ENCODE data around the gene DNTTIP2.
"Not testable (repeated sequence)": the region's sequence is repeated elsewhere in the genome, so short reads cannot be mapped to it uniquely, and the experiment has no call there.

Gene DNTTIP2

GRCh38 chr1:93871366-93871765 lies 7.6 kb downstream of the DNTTIP2 start:
- H3K27me3 ChIP-seq (replicated peaks; ENCODE audit: control insufficient read depth, insufficient read depth, low read length) = no peaks in the 10 kb centered on the region
- H3K4me3 ChIP-seq (replicated peaks; ENCODE audit: low read depth, low read length) = no peak overlapping the region
- no peak for TF ChIP-seq CTCF (IDR thresholded peaks at IDR 0.05; ENCODE audit: insufficient read depth, low read length, poor library complexity, severe bottlenecking)
- DNase-seq (ENCODE audit: extremely low read depth, insufficient read length) = no peak
- peaks cover 13% of the 10 kb centered on the region for H3K36me3 ChIP-seq (ENCODE audit: control insufficient read depth, insufficient read depth, low read length)

GRCh38 chr1:93869653-93870052 lies 9.4 kb downstream of the DNTTIP2 start:
- no peak for TF ChIP-seq CTCF (IDR thresholded peaks at IDR 0.05; ENCODE audit: insufficient read depth, low read length, poor library complexity, severe bottlenecking)
- H3K27me3 ChIP-seq (replicated peaks; ENCODE audit: control insufficient read depth, insufficient read depth, low read length) = no peaks in the 10 kb centered on the region
- no peak for DNase-seq (ENCODE audit: extremely low read depth, insufficient read length)
- peaks cover 12% of the 10 kb centered on the region for H3K36me3 ChIP-seq (ENCODE audit: control insufficient read depth, insufficient read depth, low read length)
- no peak overlapping the region for H3K4me3 ChIP-seq (replicated peaks; ENCODE audit: low read depth, low read length)

- DNase-seq (ENCODE audit: extremely low read depth, insufficient read length); H3K4me3 ChIP-seq (replicated peaks; ENCODE audit: low read depth, low read length); H3K36me3 ChIP-seq (ENCODE audit: control insufficient read depth, insufficient read depth, low read length); H3K27me3 ChIP-seq (replicated peaks; ENCODE audit: control insufficient read depth, insufficient read depth, low read length): not testable (repeated sequence)
Measured at GRCh38 chr1:93868492-93868891, 10.5 kb downstream of the DNTTIP2 start.

GRCh38 chr1:93865253-93865652 lies 13.8 kb downstream of the DNTTIP2 start:
- no peak for DNase-seq (ENCODE audit: extremely low read depth, insufficient read length)
- peaks cover 1% of the 10 kb centered on the region; the same call in 1 of the 2 replicates for H3K36me3 ChIP-seq (ENCODE audit: control insufficient read depth, insufficient read depth, low read length)
- TF ChIP-seq CTCF (IDR thresholded peaks at IDR 0.05; ENCODE audit: insufficient read depth, low read length, poor library complexity, severe bottlenecking) = no peak

GRCh38 chr1:93864175-93864574 lies 14.8 kb downstream of the DNTTIP2 start:
- peaks cover 1% of the 10 kb centered on the region; the same call in 1 of the 2 replicates for H3K36me3 ChIP-seq (ENCODE audit: control insufficient read depth, insufficient read depth, low read length)
- DNase-seq (ENCODE audit: extremely low read depth, insufficient read length) = no peak
- no peak for TF ChIP-seq CTCF (IDR thresholded peaks at IDR 0.05; ENCODE audit: insufficient read depth, low read length, poor library complexity, severe bottlenecking)

More at GRCh38 chr1:93865253-93865652, 13.8 kb downstream of the DNTTIP2 start:
- no peak overlapping the region for H3K4me3 ChIP-seq (replicated peaks; ENCODE audit: low read depth, low read length)
- H3K27me3 ChIP-seq (replicated peaks; ENCODE audit: control insufficient read depth, insufficient read depth, low read length) = no peaks in the 10 kb centered on the region

GRCh38 chr1:93857653-93858052 lies 21.4 kb downstream of the DNTTIP2 start:
- not testable (repeated sequence) for H3K27me3 ChIP-seq (replicated peaks; ENCODE audit: control insufficient read depth, insufficient read depth, low read length)

More at GRCh38 chr1:93864175-93864574, 14.8 kb downstream of the DNTTIP2 start:
- Histone ChIP-seq H3K27me3 (replicated peaks; ENCODE audit: control insufficient read depth, insufficient read depth, low read length) (no peaks in the 10 kb centered on the region), H3K4me3 (replicated peaks; ENCODE audit: low read depth, low read length) (no peak overlapping the region)

GRCh38 chr1:93855983-93856382 lies 23.0 kb downstream of the DNTTIP2 start:
- DNase-seq (ENCODE audit: extremely low read depth, insufficient read length); H3K27me3 ChIP-seq (replicated peaks; ENCODE audit: control insufficient read depth, insufficient read depth, low read length); H3K4me3 ChIP-seq (replicated peaks; ENCODE audit: low read depth, low read length); H3K36me3 ChIP-seq (ENCODE audit: control insufficient read depth, insufficient read depth, low read length): not testable (repeated sequence)

More at GRCh38 chr1:93857653-93858052, 21.4 kb downstream of the DNTTIP2 start:
- DNase-seq (ENCODE audit: extremely low read depth, insufficient read length); H3K4me3 ChIP-seq (replicated peaks; ENCODE audit: low read depth, low read length); H3K36me3 ChIP-seq (ENCODE audit: control insufficient read depth, insufficient read depth, low read length): not testable (repeated sequence)
